ENCODE data around the gene NPTXR. TPM values are rescaled to one million over a fixed set of nuclear protein-coding genes. Genes with fewer than 3 reads are reported as not detected.

Gene NPTXR
- total RNA-seq, 1 experiment from 2014 or later = 12.8 TPM

- ATAC-seq (no peak), DNase-seq (ENCODE audit: low read depth, low spot score) (no peak)
- CTCF ChIA-PET = interaction anchor here (1.2 kb wide), 1 partner anchor 15 kb away, joined by 3 read pairs; no protein-coding TSS in a partner anchor
- RAD21 ChIA-PET (ENCODE audit: low non-redundant PET in 1 of 2, low total read pairs in 2 of 2, uncharacterized antibody in 2 of 2, unreplicated experiment in 2 of 2) = no interaction called here
- Histone ChIP-seq H3K36me3 (ENCODE audit: control insufficient read depth in 1 of 2, insufficient read depth in 2 of 2, low read length in 2 of 2) (no peaks in the 10 kb centered on the region), H3K4me2 (ENCODE audit: low read length) (no peak overlapping the region), H3K9me3 (ENCODE audit: control insufficient read depth in 1 of 2, insufficient read depth in 1 of 2, low read depth in 1 of 2, low read length in 2 of 2) (no peaks in the 10 kb centered on the region), H3K4me3 (replicated peaks in 1 of 2; ENCODE audit: low read depth in 1 of 2, low read length in 2 of 2) (no peak overlapping the region), H3K9me2 (ENCODE audit: insufficient read depth) (no peaks in the 10 kb centered on the region), H3K79me2 (ENCODE audit: insufficient read depth, low read length) (no peaks in the 10 kb centered on the region), H3K27ac (ENCODE audit: low read depth, low read length) (no peak overlapping the region), H3K9ac (ENCODE audit: low read length) (no peak overlapping the region), H4K20me1 (ENCODE audit: insufficient read depth) (no peaks in the 10 kb centered on the region), H2AFZ (ENCODE audit: low read depth, low read length, poor library complexity, severe bottlenecking) (no peak overlapping the region), H3K27me3 (ENCODE audit: insufficient read depth, low read length) (no peaks in the 10 kb centered on the region), H3K4me1 (ENCODE audit: control insufficient read depth in 1 of 2, insufficient read depth in 2 of 2, low read length in 2 of 2) (peaks cover 6 to 9% of the 10 kb centered on the region in 2 experiments; a peak in 3 of 4 replicates)
- intact Hi-C loops (cut with micrococcal nuclease) = no loop called here
- BruUV-seq (replicated peaks) = no TSS peak
- POLR2A ChIA-PET = no interaction called here
- TF ChIP-seq CTCF (IDR thresholded peaks at IDR 0.05 in 2 of 3, conservative IDR thresholded peaks at IDR 0.05 in 1 of 3; ENCODE audit: borderline replicate concordance in 1 of 3, insufficient read depth in 1 of 3, low read depth in 2 of 3, low read length in 2 of 3) (no peak), SIN3A (IDR thresholded peaks at IDR 0.05; ENCODE audit: low read depth) (no peak), JUND (IDR thresholded peaks at IDR 0.05) (no peak), YY1 (IDR thresholded peaks at IDR 0.05; ENCODE audit: extremely low read depth, insufficient replicate concordance, low read depth, low read length) (no peak), CBX3 (IDR thresholded peaks at IDR 0.05; ENCODE audit: low read depth) (no peak), POLR2A (IDR thresholded peaks at IDR 0.05; ENCODE audit: borderline replicate concordance, extremely low read depth, insufficient read depth, insufficient read length) (no peak), ZBTB33 (IDR thresholded peaks at IDR 0.05; ENCODE audit: extremely low read depth, insufficient replicate concordance, low read length) (no peak), ZFX (IDR thresholded peaks at IDR 0.05) (no peak), ELF1 (IDR thresholded peaks at IDR 0.05; ENCODE audit: borderline replicate concordance, low read depth) (no peak), ZNF274 (IDR thresholded peaks at IDR 0.05; ENCODE audit: low read depth, low read length) (no peak), MAX (IDR thresholded peaks at IDR 0.05) (no peak), EGR1 (IDR thresholded peaks at IDR 0.05; ENCODE audit: low read depth) (no peak), TCF7L2 (IDR thresholded peaks at IDR 0.05; ENCODE audit: borderline replicate concordance, extremely low read depth, insufficient read depth, insufficient read length) (no peak), RAD21 (IDR thresholded peaks at IDR 0.05; ENCODE audit: low read depth) (no peak), POLR2AphosphoS5 (IDR thresholded peaks at IDR 0.05; ENCODE audit: low read depth, low read length) (no peak), FOSL1 (IDR thresholded peaks at IDR 0.05; ENCODE audit: low read depth) (no peak), SP1 (IDR thresholded peaks at IDR 0.05; ENCODE audit: low read depth) (no peak), EZH2 (IDR thresholded peaks at IDR 0.05) (no peak), SRF (IDR thresholded peaks at IDR 0.05; ENCODE audit: low read depth) (no peak), REST (IDR thresholded peaks at IDR 0.05; ENCODE audit: low read depth) (no peak)
Observed at GRCh38 chr22:38784035-38784434, 59.8 kb downstream of the NPTXR start.

Measured in HCT116 (cell line).